Measurements from ENCODE around the gene WNT10A.
A peak's percentile ranks its signal among the peaks of the same experiment; 100 is the strongest.

The WNT10A gene

GRCh38 chr2:218880102-218880858 lies at the start of gene WNT10A:
TSS of gene WNT10A (plus strand) at chr2:218880852. CDS start at chr2:218880996, 144 bp downstream.
- no peaks in the 10 kb centered on the region for H4K20me1 ChIP-seq (ENCODE audit: insufficient read depth, low read length)
- H3K79me2 ChIP-seq (ENCODE audit: insufficient read depth, low read length) = no peaks in the 10 kb centered on the region
- H3K27me3 ChIP-seq (ENCODE audit: insufficient read depth, low read length) = no peaks in the 10 kb centered on the region
- H3K4me1 ChIP-seq (ENCODE audit: insufficient read depth, low read length, severe bottlenecking) = peaks cover 81% of the 10 kb centered on the region
- peak within 1 kb of the TSS; percentile 62 for H3K4me2 ChIP-seq (ENCODE audit: low read length)
- H3K27ac ChIP-seq (ENCODE audit: low read depth, low read length, poor library complexity, severe bottlenecking) = peak within 1 kb of the TSS; percentile 89
- no peaks in the 10 kb centered on the region; the same call in 1 of the 2 replicates for H3K36me3 ChIP-seq (ENCODE audit: insufficient read depth, low read length)
- no peak within 1 kb of the TSS for H2AFZ ChIP-seq (ENCODE audit: low read length)
- H3K9me3 ChIP-seq (ENCODE audit: low read length) = no peaks in the 10 kb centered on the region
- H3K9ac ChIP-seq (ENCODE audit: low read length) = peak within 1 kb of the TSS; percentile 70
- H3K9me2 ChIP-seq (ENCODE audit: low read depth, low read length) = no peaks in the 10 kb centered on the region
- H3F3A ChIP-seq (ENCODE audit: insufficient read depth, low read length) = no peaks in the 10 kb centered on the region
- TF ChIP-seq CTCF (IDR thresholded peaks at IDR 0.05; ENCODE audit: low read length) = no peak
- TF ChIP-seq EZH2 (IDR thresholded peaks at IDR 0.05; ENCODE audit: borderline replicate concordance, low read length) = no peak
- peak within 1 kb of the TSS; percentile 63 for H3K4me3 ChIP-seq (ENCODE audit: low read depth, low read length, poor library complexity, severe bottlenecking)

GRCh38 chr2:218831378-218831990 lies 49.2 kb upstream of the WNT10A start, which contains the start of gene PRKAG3:
TSS of gene PRKAG3 (minus strand) at chr2:218831803.
- H3K9ac ChIP-seq (ENCODE audit: low read length) = no peak within 1 kb of the TSS
- no peaks in the 10 kb centered on the region for H3K79me2 ChIP-seq (ENCODE audit: insufficient read depth, low read length)
- no peaks in the 10 kb centered on the region for H3K27me3 ChIP-seq (ENCODE audit: insufficient read depth, low read length)
- no peaks in the 10 kb centered on the region for H3K9me3 ChIP-seq (ENCODE audit: low read length)
- TF ChIP-seq CTCF (IDR thresholded peaks at IDR 0.05; ENCODE audit: low read length) = no peak
- no peak for TF ChIP-seq EZH2 (IDR thresholded peaks at IDR 0.05; ENCODE audit: borderline replicate concordance, low read length)
- H4K20me1 ChIP-seq (ENCODE audit: insufficient read depth, low read length) = no peaks in the 10 kb centered on the region
- no peaks in the 10 kb centered on the region for H3K36me3 ChIP-seq (ENCODE audit: insufficient read depth, low read length)
- H2AFZ ChIP-seq (ENCODE audit: low read length) = no peak within 1 kb of the TSS
- no peak within 1 kb of the TSS for H3K4me2 ChIP-seq (ENCODE audit: low read length)
- H3F3A ChIP-seq (ENCODE audit: insufficient read depth, low read length) = no peaks in the 10 kb centered on the region
- H3K9me2 ChIP-seq (ENCODE audit: low read depth, low read length) = no peaks in the 10 kb centered on the region
- no peak within 1 kb of the TSS for H3K4me3 ChIP-seq (ENCODE audit: low read depth, low read length, poor library complexity, severe bottlenecking)
- H3K4me1 ChIP-seq (ENCODE audit: insufficient read depth, low read length, severe bottlenecking) = no peaks in the 10 kb centered on the region
- no peak within 1 kb of the TSS for H3K27ac ChIP-seq (ENCODE audit: low read depth, low read length, poor library complexity, severe bottlenecking)

- H3K79me2 ChIP-seq (ENCODE audit: insufficient read depth, low read length) = no peaks in the 10 kb centered on the region
- H3K27me3 ChIP-seq (ENCODE audit: insufficient read depth, low read length) = no peaks in the 10 kb centered on the region; the same call in 1 of the 2 replicates
- H3K9me3 ChIP-seq (ENCODE audit: low read length) = no peaks in the 10 kb centered on the region
- no peak overlapping the region for H3K4me3 ChIP-seq (ENCODE audit: low read depth, low read length, poor library complexity, severe bottlenecking)
- no peaks in the 10 kb centered on the region for H4K20me1 ChIP-seq (ENCODE audit: insufficient read depth, low read length)
- H3F3A ChIP-seq (ENCODE audit: insufficient read depth, low read length) = no peaks in the 10 kb centered on the region
- no peaks in the 10 kb centered on the region for H3K36me3 ChIP-seq (ENCODE audit: insufficient read depth, low read length)
- H3K9me2 ChIP-seq (ENCODE audit: low read depth, low read length) = no peaks in the 10 kb centered on the region
- H3K9ac ChIP-seq (ENCODE audit: low read length) = no peak overlapping the region
- H3K4me1 ChIP-seq (ENCODE audit: insufficient read depth, low read length, severe bottlenecking) = no peaks in the 10 kb centered on the region
- no peak overlapping the region for H2AFZ ChIP-seq (ENCODE audit: low read length)
- H3K4me2 ChIP-seq (ENCODE audit: low read length) = no peak overlapping the region
- TF ChIP-seq EZH2 (IDR thresholded peaks at IDR 0.05; ENCODE audit: borderline replicate concordance, low read length) (no peak), CTCF (IDR thresholded peaks at IDR 0.05; ENCODE audit: low read length) (no peak)
- H3K27ac ChIP-seq (ENCODE audit: low read depth, low read length, poor library complexity, severe bottlenecking) = no peak overlapping the region
These were observed 48.6 kb upstream of the WNT10A start for GRCh38 chr2:218832081-218832480.
